ENCODE results near the gene TMEM69.

DNA sequence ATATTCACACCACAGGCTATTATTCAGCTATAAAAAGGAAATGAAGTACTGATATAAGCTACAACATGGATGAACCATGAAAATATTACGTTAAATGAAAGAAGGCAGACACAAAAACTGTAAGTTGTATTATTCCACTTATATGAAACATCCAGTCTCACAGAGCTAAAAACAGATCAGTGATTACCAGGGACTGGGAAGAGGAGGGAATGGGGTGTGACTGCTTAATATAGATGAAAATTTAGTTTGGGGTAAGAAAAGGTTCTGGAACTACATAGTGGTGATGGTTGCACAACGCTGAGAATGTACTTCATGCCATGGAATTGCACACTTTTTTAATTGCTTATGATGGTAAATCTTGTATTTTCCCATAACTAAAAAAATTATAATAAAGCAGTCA lies 21.1 kb upstream of the TMEM69 start:
- TF ChIP-seq RAD21 (conservative IDR thresholded peaks at IDR 0.05 in 1 of 2, IDR thresholded peaks at IDR 0.05 in 1 of 2) (no peak), NFE2L2 (conservative IDR thresholded peaks at IDR 0.05; ENCODE audit: low read length) (no peak), CHD2 (IDR thresholded peaks at IDR 0.05; ENCODE audit: low read length, partially characterized antibody) (no peak), HOXB5 (CRISPR knock-in tag; IDR thresholded peaks at IDR 0.05) (no peak), MYC (IDR thresholded peaks at IDR 0.05; ENCODE audit: borderline replicate concordance, low read length) (no peak), CHD4 (IDR thresholded peaks at IDR 0.05; ENCODE audit: borderline replicate concordance) (no peak), JUN (IDR thresholded peaks at IDR 0.05) (no peak)
- TF ChIP-seq, protein P1, sequence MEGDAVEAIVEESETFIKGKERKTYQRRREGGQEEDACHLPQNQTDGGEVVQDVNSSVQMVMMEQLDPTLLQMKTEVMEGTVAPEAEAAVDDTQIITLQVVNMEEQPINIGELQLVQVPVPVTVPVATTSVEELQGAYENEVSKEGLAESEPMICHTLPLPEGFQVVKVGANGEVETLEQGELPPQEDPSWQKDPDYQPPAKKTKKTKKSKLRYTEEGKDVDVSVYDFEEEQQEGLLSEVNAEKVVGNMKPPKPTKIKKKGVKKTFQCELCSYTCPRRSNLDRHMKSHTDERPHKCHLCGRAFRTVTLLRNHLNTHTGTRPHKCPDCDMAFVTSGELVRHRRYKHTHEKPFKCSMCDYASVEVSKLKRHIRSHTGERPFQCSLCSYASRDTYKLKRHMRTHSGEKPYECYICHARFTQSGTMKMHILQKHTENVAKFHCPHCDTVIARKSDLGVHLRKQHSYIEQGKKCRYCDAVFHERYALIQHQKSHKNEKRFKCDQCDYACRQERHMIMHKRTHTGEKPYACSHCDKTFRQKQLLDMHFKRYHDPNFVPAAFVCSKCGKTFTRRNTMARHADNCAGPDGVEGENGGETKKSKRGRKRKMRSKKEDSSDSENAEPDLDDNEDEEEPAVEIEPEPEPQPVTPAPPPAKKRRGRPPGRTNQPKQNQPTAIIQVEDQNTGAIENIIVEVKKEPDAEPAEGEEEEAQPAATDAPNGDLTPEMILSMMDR (IDR thresholded peaks at IDR 0.05): no peak
- TF ChIP-seq, protein P2, sequence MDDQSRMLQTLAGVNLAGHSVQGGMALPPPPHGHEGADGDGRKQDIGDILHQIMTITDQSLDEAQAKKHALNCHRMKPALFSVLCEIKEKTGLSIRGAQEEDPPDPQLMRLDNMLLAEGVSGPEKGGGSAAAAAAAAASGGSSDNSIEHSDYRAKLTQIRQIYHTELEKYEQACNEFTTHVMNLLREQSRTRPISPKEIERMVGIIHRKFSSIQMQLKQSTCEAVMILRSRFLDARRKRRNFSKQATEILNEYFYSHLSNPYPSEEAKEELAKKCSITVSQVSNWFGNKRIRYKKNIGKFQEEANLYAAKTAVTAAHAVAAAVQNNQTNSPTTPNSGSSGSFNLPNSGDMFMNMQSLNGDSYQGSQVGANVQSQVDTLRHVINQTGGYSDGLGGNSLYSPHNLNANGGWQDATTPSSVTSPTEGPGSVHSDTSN (IDR thresholded peaks at IDR 0.05): no peak
- TF ChIP-seq, protein P3, sequence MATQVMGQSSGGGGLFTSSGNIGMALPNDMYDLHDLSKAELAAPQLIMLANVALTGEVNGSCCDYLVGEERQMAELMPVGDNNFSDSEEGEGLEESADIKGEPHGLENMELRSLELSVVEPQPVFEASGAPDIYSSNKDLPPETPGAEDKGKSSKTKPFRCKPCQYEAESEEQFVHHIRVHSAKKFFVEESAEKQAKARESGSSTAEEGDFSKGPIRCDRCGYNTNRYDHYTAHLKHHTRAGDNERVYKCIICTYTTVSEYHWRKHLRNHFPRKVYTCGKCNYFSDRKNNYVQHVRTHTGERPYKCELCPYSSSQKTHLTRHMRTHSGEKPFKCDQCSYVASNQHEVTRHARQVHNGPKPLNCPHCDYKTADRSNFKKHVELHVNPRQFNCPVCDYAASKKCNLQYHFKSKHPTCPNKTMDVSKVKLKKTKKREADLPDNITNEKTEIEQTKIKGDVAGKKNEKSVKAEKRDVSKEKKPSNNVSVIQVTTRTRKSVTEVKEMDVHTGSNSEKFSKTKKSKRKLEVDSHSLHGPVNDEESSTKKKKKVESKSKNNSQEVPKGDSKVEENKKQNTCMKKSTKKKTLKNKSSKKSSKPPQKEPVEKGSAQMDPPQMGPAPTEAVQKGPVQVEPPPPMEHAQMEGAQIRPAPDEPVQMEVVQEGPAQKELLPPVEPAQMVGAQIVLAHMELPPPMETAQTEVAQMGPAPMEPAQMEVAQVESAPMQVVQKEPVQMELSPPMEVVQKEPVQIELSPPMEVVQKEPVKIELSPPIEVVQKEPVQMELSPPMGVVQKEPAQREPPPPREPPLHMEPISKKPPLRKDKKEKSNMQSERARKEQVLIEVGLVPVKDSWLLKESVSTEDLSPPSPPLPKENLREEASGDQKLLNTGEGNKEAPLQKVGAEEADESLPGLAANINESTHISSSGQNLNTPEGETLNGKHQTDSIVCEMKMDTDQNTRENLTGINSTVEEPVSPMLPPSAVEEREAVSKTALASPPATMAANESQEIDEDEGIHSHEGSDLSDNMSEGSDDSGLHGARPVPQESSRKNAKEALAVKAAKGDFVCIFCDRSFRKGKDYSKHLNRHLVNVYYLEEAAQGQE (IDR thresholded peaks at IDR 0.05): no peak

Data from A549 (cell line).